ENCODE measurements around the gene SNAPC3. TPM values are rescaled to one million over a fixed set of nuclear protein-coding genes. Genes with fewer than 3 reads are reported as not detected.
"Not testable (repeated sequence)": the region's sequence is repeated elsewhere in the genome, so short reads cannot be mapped to it uniquely, and the experiment has no call there.

SNAPC3 gene
- total and polyA plus RNA-seq, 2 donors (not counting 3 experiments of a cell fraction or from before 2014, with no cell fraction given), result 15.2 to 32.6 TPM

GRCh38 chr9:15379888-15380287 is 42.8 kb upstream of the SNAPC3 start:
- CTCF ChIA-PET, result not testable (repeated sequence)

GRCh38 chr9:15381491-15381890 is 41.2 kb upstream of the SNAPC3 start:
- H3K36me3 ChIP-seq (ENCODE audit: control insufficient read depth in 2 of 2, extremely low read depth in 1 of 2, insufficient read depth in 2 of 2, low read length in 2 of 2), result no peaks in the 10 kb centered on the region
- DNase-seq (ENCODE audit: low read depth, low spot score) (no peak), FAIRE-seq (no peak)
- POLR2A ChIA-PET, result no interaction called here
- H3K4me3 ChIP-seq (replicated peaks in 1 of 3; ENCODE audit: insufficient read depth in 1 of 3, low read depth in 1 of 3, low read length in 3 of 3), result no peak overlapping the region
- dilution Hi-C loops (cut with MboI; ENCODE audit: extremely low pct_ligation_motif_present, low sequenced_read_pairs) (no loop called here), intact Hi-C loops (cut with micrococcal nuclease) (no loop called here)
- H3K9ac ChIP-seq (replicated peaks; ENCODE audit: extremely low read depth, insufficient read depth, low read length), result no peak overlapping the region
- H3K4me1 ChIP-seq (ENCODE audit: control insufficient read depth, extremely low read depth, insufficient read depth, low read length), result no peaks in the 10 kb centered on the region
- CTCF ChIA-PET, result no interaction called here
- no peak overlapping the region for H3K4me2 ChIP-seq (ENCODE audit: insufficient read depth, low read length)
- H3K9me1 ChIP-seq (replicated peaks; ENCODE audit: control insufficient read depth, extremely low read depth, insufficient read depth, low read length), result no peaks in the 10 kb centered on the region
- BruUV-seq (replicated peaks), result no TSS peak
- TF ChIP-seq CTCF (IDR thresholded peaks at IDR 0.05; ENCODE audit: extremely low read depth in 1 of 2, insufficient read depth in 1 of 2, low read depth in 1 of 2, low read length in 2 of 2) (no peak), FOS (IDR thresholded peaks at IDR 0.05; ENCODE audit: borderline replicate concordance, insufficient read depth, low read length) (no peak), MAX (IDR thresholded peaks at IDR 0.05; ENCODE audit: insufficient read depth, insufficient read length) (no peak), MYC (IDR thresholded peaks at IDR 0.05; ENCODE audit: low read depth, low read length) (no peak), POLR2A (IDR thresholded peaks at IDR 0.05; ENCODE audit: low read depth, low read length) (no peak), JUN (IDR thresholded peaks at IDR 0.05; ENCODE audit: borderline replicate concordance, insufficient read depth, insufficient read length, low read depth) (no peak), GATA2 (IDR thresholded peaks at IDR 0.05; ENCODE audit: insufficient read depth, insufficient read length, low read depth, low read length) (no peak), POLR2AphosphoS5 (IDR thresholded peaks at IDR 0.05; ENCODE audit: insufficient read depth, low read depth, low read length) (no peak), EZH2 (IDR thresholded peaks at IDR 0.05; ENCODE audit: borderline replicate concordance, low read depth, low read length, severe bottlenecking) (no peak)
- H3K27me3 ChIP-seq (ENCODE audit: control insufficient read depth in 2 of 2, insufficient read depth in 2 of 2, low read length in 2 of 2), result peaks cover 0 to 4% of the 10 kb centered on the region in 2 experiments
- H2AFZ ChIP-seq (ENCODE audit: low read depth, low read length), result no peak overlapping the region
- no peaks in the 10 kb centered on the region for H3K79me2 ChIP-seq (ENCODE audit: control insufficient read depth, insufficient read depth, low read length)
- H3K9me3 ChIP-seq (replicated peaks; ENCODE audit: control insufficient read depth, insufficient read depth, low read length), result no peaks in the 10 kb centered on the region
- no peaks in the 10 kb centered on the region for H4K20me1 ChIP-seq (replicated peaks; ENCODE audit: control insufficient read depth, extremely low read depth, insufficient read depth, low read length)
- H3K27ac ChIP-seq (ENCODE audit: insufficient read depth, low read depth, low read length), result no peak overlapping the region

More at GRCh38 chr9:15379888-15380287, 42.8 kb upstream of the SNAPC3 start:
- FAIRE-seq; H2AFZ ChIP-seq (ENCODE audit: low read depth, low read length); intact Hi-C loops (cut with micrococcal nuclease); H4K20me1 ChIP-seq (replicated peaks; ENCODE audit: control insufficient read depth, extremely low read depth, insufficient read depth, low read length); H3K4me1 ChIP-seq (ENCODE audit: control insufficient read depth, extremely low read depth, insufficient read depth, low read length); BruUV-seq (replicated peaks); POLR2A ChIA-PET; H3K9ac ChIP-seq (replicated peaks; ENCODE audit: extremely low read depth, insufficient read depth, low read length); H3K4me2 ChIP-seq (ENCODE audit: insufficient read depth, low read length); H3K27ac ChIP-seq (ENCODE audit: insufficient read depth, low read depth, low read length); H3K36me3 ChIP-seq (ENCODE audit: control insufficient read depth in 2 of 2, extremely low read depth in 1 of 2, insufficient read depth in 2 of 2, low read length in 2 of 2); H3K79me2 ChIP-seq (ENCODE audit: control insufficient read depth, insufficient read depth, low read length); DNase-seq (ENCODE audit: low read depth, low spot score); dilution Hi-C loops (cut with MboI; ENCODE audit: extremely low pct_ligation_motif_present, low sequenced_read_pairs); H3K27me3 ChIP-seq (ENCODE audit: control insufficient read depth in 2 of 2, insufficient read depth in 2 of 2, low read length in 2 of 2); H3K9me3 ChIP-seq (replicated peaks; ENCODE audit: control insufficient read depth, insufficient read depth, low read length); H3K4me3 ChIP-seq (replicated peaks in 1 of 3; ENCODE audit: insufficient read depth in 1 of 3, low read depth in 1 of 3, low read length in 3 of 3); H3K9me1 ChIP-seq (replicated peaks; ENCODE audit: control insufficient read depth, extremely low read depth, insufficient read depth, low read length): not testable (repeated sequence)
